Activated naive CD4-positive, alpha-beta T cell (primary cell): Measurements from ENCODE around the gene MAX.

Source experiments
- DNase-seq, 4 experiments: peaks; one replicate each; lab custom pipeline; 2025; lab: John Stamatoyannopoulos, UW

The MAX gene

GRCh38 chr14:65073605-65074201 is 28.6 kb downstream of the MAX start:
- DNase-seq: no peak

GRCh38 chr14:65072937-65073336 is 29.4 kb downstream of the MAX start:
- no peak for DNase-seq

- no peak for DNase-seq
These were observed 30.1 kb downstream of the MAX start for GRCh38 chr14:65072256-65072655.

GRCh38 chr14:65071544-65071943 is 30.8 kb downstream of the MAX start:
- DNase-seq: no peak

- no peak for DNase-seq
These were observed 31.8 kb downstream of the MAX start for GRCh38 chr14:65070471-65070976.

- no peak for DNase-seq
These were observed 32.4 kb downstream of the MAX start for GRCh38 chr14:65069874-65070413.

- DNase-seq: no peak
These were observed 36.6 kb downstream of the MAX start for GRCh38 chr14:65065719-65066118.

GRCh38 chr14:65062096-65063075 is 39.9 kb downstream of the MAX start:
- DNase-seq: no peak

- no peak for DNase-seq
These were observed 44.6 kb downstream of the MAX start for GRCh38 chr14:65057695-65058094.

GRCh38 chr14:65054471-65055085 is 47.7 kb downstream of the MAX start:
- no peak for DNase-seq

- no peak for DNase-seq
These were observed 48.9 kb downstream of the MAX start for GRCh38 chr14:65053466-65053865.

- no peak for DNase-seq
These were observed 49.5 kb downstream of the MAX start for GRCh38 chr14:65052832-65053231.

- DNase-seq: no peak
These were observed 56.6 kb downstream of the MAX start for GRCh38 chr14:65045709-65046108.

GRCh38 chr14:65045006-65045405 is 57.3 kb downstream of the MAX start:
- DNase-seq: no peak

- DNase-seq: no peak
These were observed 57.7 kb downstream of the MAX start for GRCh38 chr14:65044596-65044959.

- DNase-seq: no peak
These were observed 58.3 kb downstream of the MAX start for GRCh38 chr14:65043893-65044595.

- no peak for DNase-seq
These were observed 59.5 kb downstream of the MAX start for GRCh38 chr14:65042731-65043372.

- no peak for DNase-seq
These were observed 60.0 kb downstream of the MAX start for GRCh38 chr14:65042296-65042695.

- no peak for DNase-seq
These were observed 60.8 kb downstream of the MAX start for GRCh38 chr14:65041434-65041915.

- DNase-seq: no peak
These were observed 61.5 kb downstream of the MAX start for GRCh38 chr14:65040666-65041433.
